Measurements from ENCODE around the gene ADGRL3. TPM values are rescaled to one million over a fixed set of nuclear protein-coding genes. Genes with fewer than 3 reads are reported as not detected.

Gene ADGRL3
- total and polyA plus RNA-seq, 3 donors from 2014 or later: 11.6 to 21.6 (median 12.8) TPM

GRCh38 chr4:61220556-61220955, 20.4 kb downstream of the ADGRL3 start:
- no peaks in the 10 kb centered on the region for H3K4me1 ChIP-seq
- TF ChIP-seq CTCF (IDR thresholded peaks at IDR 0.05) (no peak), POLR2A (IDR thresholded peaks at IDR 0.05) (no peak)
- H3K9me3 ChIP-seq: no peaks in the 10 kb centered on the region
- H3K27me3 ChIP-seq: no peaks in the 10 kb centered on the region
- WGBS, 2 donors: 52 to 74% methylated on average over 2 of the region's 2 CpGs
- intact Hi-C loops (cut with DNase I; ENCODE audit: low total_unique reads): no loop called here
- no peak overlapping the region for H3K4me3 ChIP-seq
- no peaks in the 10 kb centered on the region for H3K36me3 ChIP-seq (ENCODE audit: low read depth, missing control alignments)
- H3K27ac ChIP-seq: no peak overlapping the region
- DNase-seq: no peak

- Histone ChIP-seq H3K36me3 (ENCODE audit: low read depth, missing control alignments) (no peaks in the 10 kb centered on the region), H3K4me3 (no peak overlapping the region), H3K27ac (no peak overlapping the region), H3K4me1 (no peaks in the 10 kb centered on the region), H3K27me3 (no peaks in the 10 kb centered on the region), H3K9me3 (no peaks in the 10 kb centered on the region)
- 93 to 94% methylated on average over 4 of the region's 4 CpGs for WGBS, 2 donors
- TF ChIP-seq CTCF (IDR thresholded peaks at IDR 0.05) (no peak), POLR2A (IDR thresholded peaks at IDR 0.05) (no peak)
- intact Hi-C loops (cut with DNase I; ENCODE audit: low total_unique reads): no loop called here
- DNase-seq: no peak
These were observed 23.3 kb downstream of the ADGRL3 start for GRCh38 chr4:61223385-61223784.

GRCh38 chr4:61224573-61224972, 24.4 kb downstream of the ADGRL3 start:
- Histone ChIP-seq H3K4me1 (no peaks in the 10 kb centered on the region), H3K27ac (no peak overlapping the region), H3K9me3 (no peaks in the 10 kb centered on the region), H3K36me3 (ENCODE audit: low read depth, missing control alignments) (no peaks in the 10 kb centered on the region), H3K27me3 (no peaks in the 10 kb centered on the region), H3K4me3 (no peak overlapping the region)
- no peak for DNase-seq
- 82 to 85% methylated on average over 8 of the region's 8 CpGs for WGBS, 2 donors
- intact Hi-C loops (cut with DNase I; ENCODE audit: low total_unique reads): no loop called here
- no peak for TF ChIP-seq POLR2A (IDR thresholded peaks at IDR 0.05)
- TF ChIP-seq CTCF (IDR thresholded peaks at IDR 0.05): no peak

GRCh38 chr4:61225656-61226055, 25.5 kb downstream of the ADGRL3 start:
- 83 to 100% methylated on average over 1 of the region's 1 CpG for WGBS, 2 donors
- no peaks in the 10 kb centered on the region for H3K9me3 ChIP-seq
- DNase-seq: no peak
- H3K27me3 ChIP-seq: no peaks in the 10 kb centered on the region
- H3K27ac ChIP-seq: no peak overlapping the region
- H3K36me3 ChIP-seq (ENCODE audit: low read depth, missing control alignments): no peaks in the 10 kb centered on the region
- intact Hi-C loops (cut with DNase I; ENCODE audit: low total_unique reads): no loop called here
- H3K4me3 ChIP-seq: no peak overlapping the region
- no peaks in the 10 kb centered on the region for H3K4me1 ChIP-seq
- no peak for TF ChIP-seq CTCF (IDR thresholded peaks at IDR 0.05)

- H3K4me3 ChIP-seq: no peak overlapping the region
- H3K27me3 ChIP-seq: no peaks in the 10 kb centered on the region
- H3K27ac ChIP-seq: no peak overlapping the region
- intact Hi-C loops (cut with DNase I; ENCODE audit: low total_unique reads): no loop called here
- H3K4me1 ChIP-seq: no peaks in the 10 kb centered on the region
- TF ChIP-seq CTCF (IDR thresholded peaks at IDR 0.05): no peak
- no peak for TF ChIP-seq POLR2A (IDR thresholded peaks at IDR 0.05)
- H3K36me3 ChIP-seq (ENCODE audit: low read depth, missing control alignments): no peaks in the 10 kb centered on the region
- DNase-seq: no peak
- no peaks in the 10 kb centered on the region for H3K9me3 ChIP-seq
- 71 to 79% methylated on average over 7 of the region's 7 CpGs for WGBS, 2 donors
These were observed 31.3 kb downstream of the ADGRL3 start for GRCh38 chr4:61231421-61231820.
